ENCODE measurements around the gene ARID3B.
"Not testable (repeated sequence)": the region's sequence is repeated elsewhere in the genome, so short reads cannot be mapped to it uniquely, and the experiment has no call there.

The ARID3B gene

GRCh38 chr15:74578496-74578994, 37.5 kb downstream of the ARID3B start:
- no peak for DNase-seq

DNA sequence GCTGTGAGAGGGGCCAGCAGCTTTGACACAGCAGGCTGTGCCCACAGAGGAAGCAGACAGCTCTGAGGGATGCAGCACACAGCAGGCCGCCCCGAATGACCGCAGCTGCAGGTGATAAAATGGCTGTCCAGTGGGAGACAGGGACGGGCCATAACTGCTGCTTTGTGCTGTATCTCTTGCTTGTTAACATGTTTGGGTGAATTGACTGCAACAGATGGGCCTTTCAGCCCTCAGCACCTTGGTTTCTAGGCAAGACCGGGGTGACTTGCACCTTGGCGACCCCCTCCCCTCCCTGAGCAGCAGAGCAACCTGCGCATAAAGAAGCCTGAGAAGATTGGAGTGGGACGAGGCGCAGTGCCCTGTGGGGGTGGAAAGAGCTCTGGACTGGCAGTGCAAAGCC, 38.0 kb downstream of the ARID3B start:
- no peak for DNase-seq

DNA sequence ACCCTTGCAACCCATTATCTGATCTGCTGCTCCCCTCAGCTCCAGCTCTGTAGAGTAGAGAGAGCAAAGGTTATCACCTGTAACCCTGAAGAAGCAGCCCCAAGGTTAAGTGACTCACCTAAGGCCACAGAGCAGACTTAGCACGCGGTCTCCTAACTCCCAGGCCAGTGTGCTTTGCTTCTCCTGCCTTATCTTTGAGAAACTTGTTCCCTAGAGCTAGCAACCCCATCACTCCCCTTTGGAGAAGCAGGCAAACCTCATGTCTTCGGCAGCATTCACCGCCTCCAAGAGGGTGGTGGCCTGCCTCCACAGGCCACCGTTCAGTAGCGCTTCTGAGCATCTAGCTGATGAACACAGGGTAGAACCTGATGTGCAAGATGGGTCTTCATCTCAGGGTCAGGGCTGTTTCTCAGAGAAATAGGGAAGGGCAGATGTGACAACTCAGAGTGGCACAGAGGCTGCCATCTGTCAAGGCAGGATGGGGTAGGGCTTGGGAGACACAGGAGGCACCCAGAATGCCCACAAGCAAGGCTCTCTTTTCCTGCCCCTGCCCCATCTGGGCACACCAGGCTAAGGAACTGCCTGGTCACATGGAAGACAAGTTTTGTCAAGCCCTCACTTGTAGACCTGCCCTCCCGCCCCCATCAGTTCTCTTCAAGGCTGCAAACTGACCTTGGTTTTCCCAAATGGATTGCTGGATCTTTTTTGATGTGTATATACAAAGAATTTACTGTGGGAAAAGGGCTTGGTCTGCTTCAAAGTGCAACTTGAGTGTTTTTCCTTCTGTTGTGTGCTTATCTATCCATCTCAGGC, 39.7 kb downstream of the ARID3B start:
- DNase-seq: no peak

DNA sequence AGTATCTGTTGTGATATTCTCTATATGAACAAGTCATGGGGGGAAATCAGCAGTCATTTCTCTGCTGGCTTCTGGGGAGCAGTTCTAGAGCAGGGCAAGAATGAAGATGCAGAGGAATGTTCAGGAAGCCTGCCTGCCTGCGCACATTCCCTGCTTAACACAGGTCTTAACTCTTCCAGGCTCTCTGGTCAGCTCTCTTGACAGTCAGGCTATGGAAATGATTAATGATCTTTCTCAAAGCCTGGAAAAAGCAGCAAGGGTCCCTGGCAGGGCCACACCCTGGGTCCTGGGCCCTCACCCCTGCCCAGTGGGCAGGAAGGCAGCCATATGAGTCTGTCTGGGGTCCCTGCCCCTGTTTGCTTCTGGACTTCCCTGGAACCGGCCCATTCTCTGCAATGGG, 43.2 kb downstream of the ARID3B start:
- DNase-seq: no peak

- no peak for DNase-seq
Observed at GRCh38 chr15:74584779-74585178, 43.8 kb downstream of the ARID3B start.

DNA sequence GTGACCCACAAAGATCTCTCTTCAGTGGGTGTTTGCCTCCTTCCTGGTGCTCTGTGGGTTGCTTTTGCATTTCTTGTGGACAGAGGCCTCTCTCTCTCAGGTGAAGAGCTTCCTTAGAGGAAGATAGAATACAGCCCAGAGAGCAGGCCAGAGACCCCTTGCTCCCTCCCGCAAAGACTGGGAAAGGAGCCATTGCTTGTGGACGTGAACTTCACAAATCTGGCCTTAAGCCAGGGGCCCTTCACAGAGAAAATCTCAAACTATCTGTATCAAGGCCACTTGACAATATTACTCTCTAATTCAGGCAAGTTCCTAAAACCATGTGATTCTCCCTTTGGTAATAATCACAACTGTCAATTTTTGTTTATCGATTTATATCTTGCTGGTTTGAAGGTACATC, 44.2 kb downstream of the ARID3B start:
- DNase-seq: no peak

GRCh38 chr15:74585857-74586256, 44.8 kb downstream of the ARID3B start:
- DNase-seq: no peak

- DNase-seq: no peak
Observed at GRCh38 chr15:74589826-74590225, 48.8 kb downstream of the ARID3B start.

DNA sequence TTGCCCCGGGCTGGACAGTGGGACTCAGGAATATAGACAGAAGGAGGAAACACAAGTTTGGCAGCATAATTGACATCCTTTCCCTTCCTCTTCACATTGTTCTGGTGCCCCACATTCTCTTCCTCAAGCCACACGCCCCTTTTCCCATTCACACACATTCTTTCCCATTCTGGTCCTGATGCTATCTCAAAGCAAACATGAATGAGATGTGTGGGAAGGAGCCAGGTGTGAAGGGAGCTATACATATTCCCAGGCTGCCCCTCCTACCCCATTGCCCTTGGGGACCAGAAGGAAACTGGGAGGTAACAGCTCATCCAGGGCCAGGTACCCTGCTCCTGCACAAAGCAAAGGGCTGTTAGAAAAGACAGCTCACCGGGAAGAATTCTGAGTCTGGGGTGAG, 51.2 kb downstream of the ARID3B start:
- no peak for DNase-seq

DNA sequence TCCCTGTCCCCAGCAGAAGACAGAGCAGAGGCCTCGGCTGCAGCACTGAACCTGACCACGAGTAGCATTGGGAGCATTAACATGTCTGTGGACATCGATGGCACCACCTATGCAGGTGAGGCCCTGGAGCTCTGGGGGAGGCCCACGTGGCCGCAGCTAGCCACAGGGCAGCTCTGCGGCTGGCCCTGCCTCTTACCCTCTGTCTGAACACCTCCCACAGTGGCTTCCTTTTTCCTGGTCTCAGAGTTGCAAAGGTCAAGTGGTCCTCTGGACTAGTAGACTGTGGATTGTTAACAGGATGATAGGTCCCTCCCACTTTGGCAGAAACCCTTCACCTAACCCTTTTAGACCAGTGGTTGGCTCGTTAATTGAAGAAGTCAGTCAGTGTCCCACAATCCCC, 52.1 kb downstream of the ARID3B start:
- DNase-seq: no peak

DNA sequence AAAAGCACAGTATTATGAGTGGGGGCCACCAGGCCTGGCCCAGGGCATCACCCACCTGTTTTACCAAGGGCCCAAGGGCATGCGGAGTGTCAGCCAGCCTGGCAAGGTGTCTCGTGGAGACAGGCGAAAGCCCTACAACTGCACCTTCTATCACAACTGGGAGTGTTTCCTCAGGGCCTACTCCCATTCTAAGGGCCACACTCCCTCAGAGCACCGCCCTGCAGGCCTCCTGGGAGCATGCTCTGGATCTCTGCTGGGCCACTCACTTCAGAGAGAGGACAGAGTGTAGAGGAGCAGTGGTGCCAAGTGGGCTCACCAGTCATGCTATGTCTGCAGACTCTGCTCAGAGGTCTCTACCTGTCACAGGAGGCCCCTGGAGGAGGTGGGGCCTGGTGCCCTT, 53.4 kb downstream of the ARID3B start:
- no peak for DNase-seq

GRCh38 chr15:74595271-74595670, 54.3 kb downstream of the ARID3B start:
- DNase-seq: no peak

- DNase-seq: not testable (repeated sequence)
Observed at GRCh38 chr15:74596736-74597135, 55.7 kb downstream of the ARID3B start.

DNA sequence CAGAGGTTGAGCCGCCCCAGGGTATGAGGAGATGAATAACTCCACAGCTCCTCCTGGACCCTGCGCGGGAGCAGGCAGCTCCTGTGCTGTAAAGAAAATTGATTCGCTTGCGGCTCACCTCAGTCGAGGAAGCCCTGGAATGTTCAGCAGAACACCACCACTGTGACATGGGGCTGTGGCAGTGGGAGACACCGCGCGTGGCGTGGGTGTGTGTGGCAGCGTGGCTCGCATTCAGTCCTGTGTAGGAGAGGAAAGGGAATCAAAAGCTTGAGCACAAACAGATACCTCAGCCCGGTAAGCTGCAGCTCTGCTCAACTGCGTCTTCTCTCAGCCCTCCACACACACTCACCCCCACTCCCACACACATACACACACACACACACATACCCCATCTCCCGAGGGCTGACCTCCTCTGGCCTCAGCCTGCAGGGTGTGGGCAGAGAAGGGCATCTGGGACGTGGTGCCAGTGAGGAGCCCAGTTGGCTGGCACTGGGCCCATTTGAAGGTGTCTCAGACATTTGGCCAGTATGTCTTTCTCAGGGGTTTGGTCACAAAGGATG, 56.2 kb downstream of the ARID3B start:
- DNase-seq: not testable (repeated sequence)

- peak; percentile 84 for DNase-seq
Observed at GRCh38 chr15:74598126-74598842, 57.3 kb downstream of the ARID3B start.

- no peak for DNase-seq
Observed at GRCh38 chr15:74599156-74599555, 58.1 kb downstream of the ARID3B start.

DNA sequence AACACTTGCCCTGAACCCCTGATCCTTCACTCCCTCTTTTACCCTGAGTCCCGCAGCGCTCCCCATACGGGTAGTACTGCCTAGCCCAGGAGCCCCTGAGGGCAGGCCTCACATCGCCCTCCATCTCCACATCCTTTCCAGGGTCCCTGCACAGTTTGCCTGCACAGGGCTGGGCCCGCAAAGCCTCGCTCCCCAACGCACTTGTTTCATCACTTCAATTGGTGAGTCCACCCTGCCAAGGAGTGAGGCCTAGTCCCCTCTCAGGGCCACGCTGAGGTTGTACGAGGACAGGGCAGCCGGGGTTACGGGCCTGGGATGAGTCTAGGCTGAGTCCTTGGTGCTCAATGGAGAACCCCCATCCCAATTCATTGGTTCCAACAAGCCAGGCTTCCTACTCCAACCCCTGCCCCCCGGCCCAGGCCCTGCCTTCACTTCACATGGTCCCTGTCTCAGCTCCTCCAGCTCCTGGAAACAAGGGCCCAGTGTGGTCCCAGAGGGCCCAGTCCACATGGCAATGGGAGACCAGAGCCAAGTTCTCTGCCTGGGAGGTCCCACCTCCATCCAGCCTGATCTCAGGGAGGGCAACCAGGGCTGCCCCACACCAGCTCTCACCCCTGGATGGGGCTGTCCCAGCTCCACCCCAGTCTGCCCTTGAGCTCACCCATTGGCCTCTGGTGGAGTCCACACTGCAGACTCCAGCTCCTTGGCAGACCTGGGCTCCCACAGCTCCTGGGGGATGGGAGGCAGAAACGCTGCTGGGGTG, 62.2 kb downstream of the ARID3B start:
- DNase-seq: no peak

GRCh38 chr15:74603789-74604705, 63.0 kb downstream of the ARID3B start:
- DNase-seq: no peak

DNA sequence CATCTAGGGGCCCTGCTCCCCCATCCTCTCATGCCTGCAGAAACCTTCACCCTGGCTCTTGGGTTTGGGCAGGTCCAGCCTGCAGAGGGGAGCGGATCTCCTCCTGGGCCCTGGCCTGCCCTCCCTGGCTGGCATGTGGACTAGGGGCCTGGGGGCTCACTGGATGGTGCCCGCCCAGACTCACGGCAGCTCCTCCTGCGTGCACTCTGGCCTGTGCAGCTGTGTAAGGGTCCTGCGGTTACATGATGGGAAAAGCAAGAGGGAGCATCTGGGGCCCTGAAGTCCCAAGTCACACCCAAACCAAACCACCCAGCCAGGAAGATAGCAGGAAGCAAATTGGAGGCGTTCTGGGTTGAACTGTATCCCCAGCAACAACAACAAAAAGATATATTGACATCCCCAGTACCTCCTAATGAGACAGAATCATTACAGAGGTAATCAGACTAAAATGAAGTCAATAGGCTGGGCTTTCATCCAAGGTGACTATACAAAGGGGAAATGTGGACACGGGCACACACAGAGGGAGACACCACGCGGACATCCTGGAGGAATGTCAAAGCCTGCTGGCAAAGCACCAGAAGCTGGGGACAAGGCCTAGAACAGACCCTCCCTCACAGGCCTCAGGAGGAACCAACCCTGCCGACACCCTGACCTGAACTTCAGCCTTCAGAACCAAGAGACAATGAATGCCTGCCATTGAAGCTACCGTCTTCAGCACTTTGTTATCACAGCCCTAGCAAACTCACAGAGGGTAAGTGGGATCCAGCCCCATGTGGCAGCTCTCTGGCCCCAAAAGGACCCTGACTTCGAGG, 64.2 kb downstream of the ARID3B start:
- no peak for DNase-seq

- no peak for DNase-seq
Observed at GRCh38 chr15:74605795-74606150, 64.8 kb downstream of the ARID3B start.

DNA sequence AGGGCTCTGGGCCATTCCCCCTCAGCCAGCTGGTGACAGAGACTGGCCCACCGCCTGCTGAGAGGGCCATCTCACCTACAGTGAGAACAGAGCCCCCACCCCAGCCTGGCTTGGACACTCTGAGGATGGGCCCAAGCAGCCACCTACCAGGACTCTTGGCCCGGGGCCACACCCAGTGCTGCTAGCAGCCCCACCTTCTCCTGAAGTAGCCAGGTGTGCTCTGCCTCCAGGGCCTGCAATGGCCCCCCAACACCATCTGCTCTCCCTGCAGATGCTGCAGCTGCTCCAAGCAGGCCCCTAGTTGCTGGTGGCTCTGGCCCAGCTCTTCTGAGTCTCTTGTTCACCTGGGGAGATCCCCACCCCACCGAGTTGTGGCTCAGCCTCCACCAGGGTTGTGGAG, 67.8 kb downstream of the ARID3B start:
- DNase-seq: no peak

Measured in effector CD4-positive, alpha-beta T cell (primary cell).